IMR-90 (cell line): ENCODE results near the gene OR5B21. TPM values are rescaled to one million over a fixed set of nuclear protein-coding genes. Genes with fewer than 3 reads are reported as not detected.
A peak's percentile ranks its signal among the peaks of the same experiment; 100 is the strongest.

Source experiments
- ATAC-seq: fragments of 200-7000 bp; cut with Tn5 transposase; 2 replicates; pipeline ENCODE4 v1.9.1; 2020; ENCODE audit warnings: low read depth, mild to moderate bottlenecking, moderate library complexity
- BruUV-seq: library from RNA; stranded (reverse); fragments of 400-500 nt; replicated peaks from 2 replicates; lab custom pipeline; 2021; lab: Mats Ljungman, UMichigan
- CTCF ChIA-PET: fragments of 300-600 bp; formaldehyde crosslinking; extraction: SDS; loops from one replicate; lab custom pipeline; 2021; ENCODE audit warnings: antibody characterized with exemption; lab: Yijun Ruan, JAX
- POLR2A ChIA-PET: fragments of 300-600 bp; sonication (Branson Sonifier 250); formaldehyde crosslinking; loops from one replicate; lab custom pipeline; 2022; ENCODE audit warnings: antibody characterized with exemption; ENCODE audit not compliant: unreplicated experiment; lab: Charles Lee
- DNase-seq: peaks from one replicate; pipeline ENCODE4 v3.0.0; 2013
- H2AFZ ChIP-seq: replicated peaks from 2 replicates; pipeline ENCODE3; 2013; ENCODE audit warnings: low read length, mild to moderate bottlenecking; ENCODE audit not compliant: poor library complexity
- H2AK5ac ChIP-seq: 2 replicates; pipeline ENCODE4 v1.6.1; 2013; ENCODE audit warnings: low read depth, low read length, inconsistent platforms
- H2AK9ac ChIP-seq: replicated peaks from 2 replicates; pipeline ENCODE3; 2013; ENCODE audit warnings: mild to moderate bottlenecking, low read depth, low read length, moderate library complexity; ENCODE audit not compliant: poor library complexity
- H2BK120ac ChIP-seq: 2 replicates; pipeline ENCODE4 v1.6.1; 2013; ENCODE audit warnings: low read depth, low read length, inconsistent platforms
- H2BK15ac ChIP-seq: 3 replicates; pipeline ENCODE4 v1.6.1; 2013; ENCODE audit warnings: low read depth, low read length, inconsistent platforms
- H2BK20ac ChIP-seq: 2 replicates; pipeline ENCODE4 v1.6.1; 2013; ENCODE audit warnings: low read depth, mild to moderate bottlenecking, inconsistent platforms, low read length, moderate library complexity
- H2BK5ac ChIP-seq: 2 replicates; pipeline ENCODE4 v1.6.1; 2013; ENCODE audit warnings: mild to moderate bottlenecking, low read depth, low read length, inconsistent platforms; ENCODE audit not compliant: poor library complexity, severe bottlenecking
- H3K14ac ChIP-seq: replicated peaks from 2 replicates; pipeline ENCODE4 v1.6.1; 2013; ENCODE audit warnings: low read depth, low read length, inconsistent platforms
- H3K18ac ChIP-seq: 2 replicates; pipeline ENCODE4 v1.6.1; 2013; ENCODE audit warnings: low read depth, low read length, control low read depth
- H3K23ac ChIP-seq: 2 replicates; pipeline ENCODE4 v1.6.1; 2013; ENCODE audit warnings: low read depth, low read length, inconsistent platforms
- H3K27ac ChIP-seq: 2 replicates; pipeline ENCODE4 v1.5.1; 2013; ENCODE audit warnings: mild to moderate bottlenecking, control low read depth, low read length; ENCODE audit not compliant: insufficient read depth
- H3K27me3 ChIP-seq: 2 replicates; pipeline ENCODE4 v1.6.1; 2013; ENCODE audit warnings: low read length; ENCODE audit not compliant: control insufficient read depth, insufficient read depth
- H3K36me3 ChIP-seq: 2 replicates; pipeline ENCODE4 v1.6.1; 2013; ENCODE audit warnings: low read length, mixed read lengths; ENCODE audit not compliant: control insufficient read depth, insufficient read depth
- H3K4ac ChIP-seq: 2 replicates; pipeline ENCODE4 v1.6.1; 2013; ENCODE audit warnings: low read depth, low read length, inconsistent platforms
- H3K4me1 ChIP-seq: 2 replicates; pipeline ENCODE4 v1.6.1; 2013; ENCODE audit warnings: low read length, mixed read lengths; ENCODE audit not compliant: control insufficient read depth, insufficient read depth
- H3K4me2 ChIP-seq: 2 replicates; pipeline ENCODE4 v1.6.1; 2013; ENCODE audit warnings: low read depth, mild to moderate bottlenecking, control low read depth, low read length, moderate library complexity
- H3K4me3 ChIP-seq: 2 replicates; pipeline ENCODE4 v1.5.1; 2013; ENCODE audit warnings: low read depth, mild to moderate bottlenecking, control low read depth, low read length, moderate library complexity; ENCODE audit not compliant: insufficient read depth
- H3K56ac ChIP-seq: 2 replicates; pipeline ENCODE4 v1.6.1; 2013; ENCODE audit warnings: low read length, inconsistent platforms; ENCODE audit not compliant: insufficient read depth; ENCODE audit errors: extremely low read depth
- H3K79me1 ChIP-seq, 2 experiments: 2 replicates each; pipeline ENCODE4 v1.6.1; 2013; ENCODE audit warnings: low read length in 2 of 2, inconsistent platforms in 1 of 2, low read depth in 1 of 2
- H3K9ac ChIP-seq: 2 replicates; pipeline ENCODE4 v1.6.1; 2013; ENCODE audit warnings: low read depth, low read length, control low read depth
- H3K9me1 ChIP-seq: 2 replicates; pipeline ENCODE4 v1.6.1; 2013; ENCODE audit warnings: low read length, inconsistent platforms; ENCODE audit not compliant: insufficient read depth
- H3K9me3 ChIP-seq: 2 replicates; pipeline ENCODE4 v1.6.1; 2013; ENCODE audit warnings: low read length; ENCODE audit not compliant: control insufficient read depth, insufficient read depth
- H4K20me1 ChIP-seq: 2 replicates; pipeline ENCODE4 v1.6.1; 2013; ENCODE audit warnings: low read length, inconsistent platforms; ENCODE audit not compliant: insufficient read depth
- H4K5ac ChIP-seq: 2 replicates; pipeline ENCODE4 v1.6.1; 2013; ENCODE audit warnings: mild to moderate bottlenecking, low read depth, low read length, control low read depth
- H4K8ac ChIP-seq, 2 experiments: 2 replicates each; pipeline ENCODE4 v1.6.1; 2013; ENCODE audit warnings: low read depth in 2 of 2, low read length in 2 of 2, control low read depth in 1 of 2, inconsistent platforms in 1 of 2
- H4K91ac ChIP-seq: 2 replicates; pipeline ENCODE4 v1.6.1; 2013; ENCODE audit warnings: low read depth, low read length, inconsistent platforms; ENCODE audit not compliant: insufficient read depth
- CHD1 ChIP-seq: IDR thresholded peaks from 2 replicates; pipeline ENCODE4 v1.6.1; 2012; ENCODE audit warnings: low read depth, low read length, improper control_type of control experiment
- MAZ ChIP-seq: IDR thresholded peaks from 2 replicates; pipeline ENCODE4 v1.6.1; 2012; ENCODE audit warnings: low read depth, mild to moderate bottlenecking, low read length, improper control_type of control experiment, moderate library complexity, borderline replicate concordance
- RCOR1 ChIP-seq: IDR thresholded peaks from 2 replicates; pipeline ENCODE4 v1.6.1; 2012; ENCODE audit warnings: mild to moderate bottlenecking, low read length, improper control_type of control experiment; ENCODE audit not compliant: insufficient replicate concordance
- RFX5 ChIP-seq: IDR thresholded peaks from 2 replicates; pipeline ENCODE4 v1.8.0; 2012; ENCODE audit warnings: low read depth, mild to moderate bottlenecking, low read length, moderate library complexity
- WGBS, 2 experiments: methylation state at CpG; one replicate each; pipeline versions ENCODE4 v1.1.5 to v1.1.7; 2013; ENCODE audit warnings: missing lambda C conversion rate in 2 of 2; ENCODE audit not compliant: insufficient read length in 1 of 2; ENCODE audit errors: extremely low coverage in 2 of 2; 5-methylcytosine and 5-hydroxymethylcytosine counted together
- dilution Hi-C: fragments of 300-500 bp; cut with HindIII; formaldehyde crosslinking; loops from one replicate; pipeline ENCODE4 v1.14.3; 2018; ENCODE audit warnings: low sequenced_read_pairs; ENCODE audit not compliant: unreplicated experiment
- in situ Hi-C: fragments of 300-500 bp; cut with MboI; formaldehyde crosslinking; loops from 3 replicates; pipeline ENCODE4 v1.14.3; 2019; ENCODE audit warnings: low sequenced_read_pairs, inconsistent platforms, mixed read lengths
- intact Hi-C: fragments of 100-400 bp; cut with micrococcal nuclease; formaldehyde crosslinking; loops from 2 replicates; pipeline ENCODE4 v1.10.0; 2022
- polyA plus RNA-seq, 3 experiments: library from polyadenylated mRNA; depleted of rRNA; stranded (reverse); fragments of >200 nt; gene quantifications; 2 replicates each; pipeline ENCODE4 v1.2.3, GENCODE V29; 2012; ENCODE audit warnings: low replicate concordance in 1 of 3
- total RNA-seq: library from RNA; depleted of rRNA; stranded (reverse); fragments of >200 nt; gene quantifications from 2 replicates; pipeline ENCODE4 v1.2.3, GENCODE V29; 2012
- TF ChIP-seq, protein P1 (sequence below): conservative IDR thresholded peaks from 2 replicates; pipeline ENCODE4 v1.5.1; 2012; ENCODE audit warnings: mild to moderate bottlenecking, low read depth, low read length, improper control_type of control experiment
- TF ChIP-seq, protein P2 (sequence below): fragments of 150-350 bp; IDR thresholded peaks from 2 replicates; pipeline ENCODE4 v1.6.1; 2017; ENCODE audit warnings: mild to moderate bottlenecking, antibody characterized with exemption, low read length, low read depth

The OR5B21 gene
- total and polyA plus RNA-seq, 2 of the 4 experiments (the other 2 are of a cell fraction) = not detected

DNA sequence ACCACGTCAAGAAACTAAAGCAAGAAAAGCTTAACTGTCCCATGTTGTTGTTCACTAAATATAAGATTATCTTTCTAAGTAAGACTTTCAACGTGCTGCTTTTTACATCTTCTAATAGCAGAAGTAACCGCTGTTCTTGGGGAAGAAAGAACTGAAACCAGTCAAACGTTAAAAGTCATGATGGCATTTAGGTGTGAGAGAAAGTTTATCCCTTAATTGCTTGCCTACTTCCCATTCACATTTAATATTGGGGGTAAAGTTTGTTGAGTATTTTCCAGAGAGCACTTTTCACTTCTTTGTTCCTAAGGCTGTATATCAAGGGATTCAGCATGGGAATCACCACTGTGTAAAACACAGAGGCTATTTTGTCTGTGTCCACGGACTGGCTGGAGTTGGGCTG lies 970 bp downstream of the OR5B21 start:
- 83% methylated on average over 1 of the region's 5 CpGs; no CpG with 5 or more reads in 1 of the 2 experiments for WGBS, 2 experiments
- peak overlapping the region; percentile 30; the same call in 2 of the 3 replicates for H2BK15ac ChIP-seq
- no peaks in the 10 kb centered on the region for H3K27me3 ChIP-seq
- no peak overlapping the region for H3K4me3 ChIP-seq
- CTCF ChIA-PET = no interaction called here
- H4K5ac ChIP-seq = 0 out of 2 replicates have a peak overlapping the region, but pooled peaks have one; percentile 27
- no peaks in the 10 kb centered on the region for H3K9me3 ChIP-seq
- H3K14ac ChIP-seq = no peak overlapping the region
- H3K4me1 ChIP-seq = peaks cover 4% of the 10 kb centered on the region; the same call in 1 of the 2 replicates
- H4K8ac ChIP-seq = 0 out of 4 replicates have a peak overlapping the region, but pooled peaks have one; percentile 0 to 8
- BruUV-seq = no TSS peak
- H3K4me2 ChIP-seq = no peak overlapping the region
- H3K9me1 ChIP-seq = peaks cover 2% of the 10 kb centered on the region; the same call in 1 of the 2 replicates
- 0 out of 2 replicates have a peak overlapping the region, but pooled peaks have one; percentile 56 for H2AK5ac ChIP-seq
- dilution Hi-C loops (no loop called here), in situ Hi-C loops (loop anchor here (25.0 kb wide), 1 partner anchor 1020 kb away; no protein-coding TSS in a partner anchor), intact Hi-C loops (no loop called here)
- no peaks in the 10 kb centered on the region for H3K36me3 ChIP-seq
- H3K56ac ChIP-seq = no peak overlapping the region
- peak overlapping the region; percentile 65; the same call in 1 of the 2 replicates for H2BK120ac ChIP-seq
- DNase-seq (no peak), ATAC-seq (no peak)
- H3K23ac ChIP-seq = 0 out of 2 replicates have a peak overlapping the region, but pooled peaks have one; percentile 12
- peak overlapping the region; percentile 62 for H2BK20ac ChIP-seq
- H2AK9ac ChIP-seq = no peak overlapping the region
- no peak overlapping the region for H3K9ac ChIP-seq
- POLR2A ChIA-PET = no interaction called here
- peak overlapping the region; percentile 43; the same call in 1 of the 2 replicates for H3K4ac ChIP-seq
- H3K79me1 ChIP-seq = no peaks in the 10 kb centered on the region
- TF ChIP-seq, protein P1, sequence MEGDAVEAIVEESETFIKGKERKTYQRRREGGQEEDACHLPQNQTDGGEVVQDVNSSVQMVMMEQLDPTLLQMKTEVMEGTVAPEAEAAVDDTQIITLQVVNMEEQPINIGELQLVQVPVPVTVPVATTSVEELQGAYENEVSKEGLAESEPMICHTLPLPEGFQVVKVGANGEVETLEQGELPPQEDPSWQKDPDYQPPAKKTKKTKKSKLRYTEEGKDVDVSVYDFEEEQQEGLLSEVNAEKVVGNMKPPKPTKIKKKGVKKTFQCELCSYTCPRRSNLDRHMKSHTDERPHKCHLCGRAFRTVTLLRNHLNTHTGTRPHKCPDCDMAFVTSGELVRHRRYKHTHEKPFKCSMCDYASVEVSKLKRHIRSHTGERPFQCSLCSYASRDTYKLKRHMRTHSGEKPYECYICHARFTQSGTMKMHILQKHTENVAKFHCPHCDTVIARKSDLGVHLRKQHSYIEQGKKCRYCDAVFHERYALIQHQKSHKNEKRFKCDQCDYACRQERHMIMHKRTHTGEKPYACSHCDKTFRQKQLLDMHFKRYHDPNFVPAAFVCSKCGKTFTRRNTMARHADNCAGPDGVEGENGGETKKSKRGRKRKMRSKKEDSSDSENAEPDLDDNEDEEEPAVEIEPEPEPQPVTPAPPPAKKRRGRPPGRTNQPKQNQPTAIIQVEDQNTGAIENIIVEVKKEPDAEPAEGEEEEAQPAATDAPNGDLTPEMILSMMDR = no peak
- TF ChIP-seq CHD1 (no peak), RFX5 (no peak), MAZ (no peak), RCOR1 (no peak)
- TF ChIP-seq, protein P2, sequence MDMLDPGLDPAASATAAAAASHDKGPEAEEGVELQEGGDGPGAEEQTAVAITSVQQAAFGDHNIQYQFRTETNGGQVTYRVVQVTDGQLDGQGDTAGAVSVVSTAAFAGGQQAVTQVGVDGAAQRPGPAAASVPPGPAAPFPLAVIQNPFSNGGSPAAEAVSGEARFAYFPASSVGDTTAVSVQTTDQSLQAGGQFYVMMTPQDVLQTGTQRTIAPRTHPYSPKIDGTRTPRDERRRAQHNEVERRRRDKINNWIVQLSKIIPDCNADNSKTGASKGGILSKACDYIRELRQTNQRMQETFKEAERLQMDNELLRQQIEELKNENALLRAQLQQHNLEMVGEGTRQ = no peak
- no peaks in the 10 kb centered on the region for H4K20me1 ChIP-seq
- H3K27ac ChIP-seq = no peak overlapping the region
- H3K18ac ChIP-seq = peak overlapping the region; percentile 35; the same call in 1 of the 2 replicates
- H2AFZ ChIP-seq = no peak overlapping the region
- H4K91ac ChIP-seq = no peak overlapping the region; the same call in 1 of the 2 replicates
- no peak overlapping the region for H2BK5ac ChIP-seq
